ENCODE data around the gene TEX22. TPM values are rescaled to one million over a fixed set of nuclear protein-coding genes. Genes with fewer than 3 reads are reported as not detected.
A peak's percentile ranks its signal among the peaks of the same experiment; 100 is the strongest.

Gene TEX22
- total RNA-seq, 4 donors from 2014 or later = 0.57 TPM; not detected in 3

GRCh38 chr14:105369653-105370040 is 28.7 kb upstream of the TEX22 start:
- intact Hi-C loops (cut with DNase I) = loop anchor here (5.0 to 10.0 kb wide), 2 partner anchors 115 to 158 kb away; partner anchors contain the start of genes CRIP1 and TMEM121
- no peak overlapping the region for H3K27ac ChIP-seq
- TF ChIP-seq POLR2A (IDR thresholded peaks at IDR 0.05) (no peak), CTCF (IDR thresholded peaks at IDR 0.05) (no peak)
- DNase-seq = no peak
- H3K36me3 ChIP-seq = peaks cover 0 to 44% (median 8%) of the 10 kb centered on the region in 3 donors
- H3K4me1 ChIP-seq = peaks cover 0 to 16% (median 0%) of the 10 kb centered on the region in 3 donors
- no peak overlapping the region for H3K4me3 ChIP-seq
- H3K27me3 ChIP-seq = no peaks in the 10 kb centered on the region
- 90 to 98% methylated on average over 8 to 14 of the region's 28 CpGs for WGBS, 2 donors
- no peaks in the 10 kb centered on the region for H3K9me3 ChIP-seq

GRCh38 chr14:105374389-105374788 is 23.9 kb upstream of the TEX22 start:
- Histone ChIP-seq H3K27ac (no peak overlapping the region), H3K4me1 (peaks cover 0 to 16% (median 0%) of the 10 kb centered on the region in 3 donors), H3K9me3 (no peaks in the 10 kb centered on the region), H3K36me3 (peaks cover 0 to 24% (median 0%) of the 10 kb centered on the region in 3 donors), H3K27me3 (no peaks in the 10 kb centered on the region), H3K4me3 (no peak overlapping the region)
- DNase-seq = no peak
- intact Hi-C loops (cut with DNase I) = loop anchor here (10.0 kb wide), 1 partner anchor 110 kb away; the partner anchor contains the start of gene CRIP1
- TF ChIP-seq POLR2A (IDR thresholded peaks at IDR 0.05) (no peak), CTCF (IDR thresholded peaks at IDR 0.05) (peak in 1 of 6 experiments; percentile 9)
- WGBS, 2 donors = 21 to 61% methylated on average over 11 of the region's 11 CpGs

- H3K4me1 ChIP-seq = peaks cover 0 to 16% (median 0%) of the 10 kb centered on the region in 3 donors
- 16 to 59% methylated on average over 3 to 4 of the region's 4 CpGs for WGBS, 2 donors
- H3K27ac ChIP-seq = no peak overlapping the region
- intact Hi-C loops (cut with DNase I) = loop anchor here (10.0 kb wide), 1 partner anchor 109 kb away; the partner anchor contains the start of gene CRIP1
- DNase-seq = no peak
- H3K4me3 ChIP-seq = no peak overlapping the region
- H3K27me3 ChIP-seq = no peaks in the 10 kb centered on the region
- H3K36me3 ChIP-seq = peaks cover 0 to 27% (median 0%) of the 10 kb centered on the region in 3 donors
- H3K9me3 ChIP-seq = no peaks in the 10 kb centered on the region
- TF ChIP-seq POLR2A (IDR thresholded peaks at IDR 0.05) (no peak), CTCF (IDR thresholded peaks at IDR 0.05) (no peak)
These were observed 22.7 kb upstream of the TEX22 start for GRCh38 chr14:105375635-105376057.

- intact Hi-C loops (cut with DNase I) = loop anchor here (10.0 kb wide), 1 partner anchor 108 kb away; the partner anchor contains the start of gene CRIP1
- Histone ChIP-seq H3K27ac (no peak overlapping the region), H3K36me3 (peaks cover 0 to 32% (median 0%) of the 10 kb centered on the region in 3 donors), H3K4me1 (peaks cover 0 to 11% (median 0%) of the 10 kb centered on the region in 3 donors), H3K27me3 (no peaks in the 10 kb centered on the region), H3K4me3 (no peak overlapping the region), H3K9me3 (no peaks in the 10 kb centered on the region)
- no CpG with 5 or more reads among the region's 34 CpGs for WGBS, 2 donors
- no peak for DNase-seq
- TF ChIP-seq POLR2A (IDR thresholded peaks at IDR 0.05) (no peak), CTCF (IDR thresholded peaks at IDR 0.05) (no peak)
These were observed 21.6 kb upstream of the TEX22 start for GRCh38 chr14:105376521-105377440.

All from esophagus squamous epithelium (tissue), 5 donors.